ENCODE results near the gene GPC4. TPM values are rescaled to one million over a fixed set of nuclear protein-coding genes. Genes with fewer than 3 reads are reported as not detected.

The GPC4 gene
- total RNA-seq, result under 0.01 TPM

- Histone ChIP-seq H3K4me1 (ENCODE audit: insufficient read depth, low read length) (no peaks in the 10 kb centered on the region), H3K9me3 (ENCODE audit: low read depth, low read length) (no peaks in the 10 kb centered on the region), H3K27me3 (ENCODE audit: insufficient read depth, low read length) (peaks cover 32% of the 10 kb centered on the region), H3K4me3 (ENCODE audit: low read length) (no peak within 1 kb of the TSS)
Observed at GRCh38 chrX:133415276-133416105, at the start of gene GPC4. TSS of gene GPC4 (minus strand) at chrX:133415489. CDS start at chrX:133414965, 524 bp downstream.

- no peak overlapping the region for H3K4me3 ChIP-seq (ENCODE audit: low read length)
- H3K9me3 ChIP-seq (ENCODE audit: low read depth, low read length), result no peaks in the 10 kb centered on the region
- no peaks in the 10 kb centered on the region for H3K4me1 ChIP-seq (ENCODE audit: insufficient read depth, low read length)
- H3K27me3 ChIP-seq (ENCODE audit: insufficient read depth, low read length), result no peaks in the 10 kb centered on the region
Observed at GRCh38 chrX:133461231-133461630, 45.9 kb upstream of the GPC4 start.

GRCh38 chrX:133454924-133455323 lies 39.6 kb upstream of the GPC4 start:
- no peak overlapping the region for H3K4me3 ChIP-seq (ENCODE audit: low read length)
- H3K27me3 ChIP-seq (ENCODE audit: insufficient read depth, low read length), result no peaks in the 10 kb centered on the region
- no peaks in the 10 kb centered on the region for H3K4me1 ChIP-seq (ENCODE audit: insufficient read depth, low read length)
- H3K9me3 ChIP-seq (ENCODE audit: low read depth, low read length), result no peaks in the 10 kb centered on the region

- no peaks in the 10 kb centered on the region for H3K27me3 ChIP-seq (ENCODE audit: insufficient read depth, low read length)
- H3K9me3 ChIP-seq (ENCODE audit: low read depth, low read length), result no peaks in the 10 kb centered on the region
- H3K4me1 ChIP-seq (ENCODE audit: insufficient read depth, low read length), result no peaks in the 10 kb centered on the region
- no peak overlapping the region for H3K4me3 ChIP-seq (ENCODE audit: low read length)
Observed at GRCh38 chrX:133454491-133454914, 39.2 kb upstream of the GPC4 start.

- Histone ChIP-seq H3K9me3 (ENCODE audit: low read depth, low read length) (no peaks in the 10 kb centered on the region), H3K4me1 (ENCODE audit: insufficient read depth, low read length) (no peaks in the 10 kb centered on the region), H3K4me3 (ENCODE audit: low read length) (no peak overlapping the region), H3K27me3 (ENCODE audit: insufficient read depth, low read length) (no peaks in the 10 kb centered on the region)
Observed at GRCh38 chrX:133448512-133449076, 33.3 kb upstream of the GPC4 start.

GRCh38 chrX:133444952-133445831 lies 29.9 kb upstream of the GPC4 start:
- H3K27me3 ChIP-seq (ENCODE audit: insufficient read depth, low read length), result no peaks in the 10 kb centered on the region
- H3K4me1 ChIP-seq (ENCODE audit: insufficient read depth, low read length), result no peaks in the 10 kb centered on the region
- no peaks in the 10 kb centered on the region for H3K9me3 ChIP-seq (ENCODE audit: low read depth, low read length)
- no peak overlapping the region for H3K4me3 ChIP-seq (ENCODE audit: low read length)

- Histone ChIP-seq H3K27me3 (ENCODE audit: insufficient read depth, low read length) (no peaks in the 10 kb centered on the region), H3K9me3 (ENCODE audit: low read depth, low read length) (no peaks in the 10 kb centered on the region), H3K4me3 (ENCODE audit: low read length) (no peak overlapping the region), H3K4me1 (ENCODE audit: insufficient read depth, low read length) (no peaks in the 10 kb centered on the region)
Observed at GRCh38 chrX:133444196-133444595, 28.9 kb upstream of the GPC4 start.

GRCh38 chrX:133440797-133441163 lies 25.5 kb upstream of the GPC4 start:
- Histone ChIP-seq H3K27me3 (ENCODE audit: insufficient read depth, low read length) (no peaks in the 10 kb centered on the region), H3K4me3 (ENCODE audit: low read length) (no peak overlapping the region), H3K9me3 (ENCODE audit: low read depth, low read length) (no peaks in the 10 kb centered on the region), H3K4me1 (ENCODE audit: insufficient read depth, low read length) (no peaks in the 10 kb centered on the region)

GRCh38 chrX:133440081-133440796 lies 24.9 kb upstream of the GPC4 start:
- H3K4me3 ChIP-seq (ENCODE audit: low read length), result no peak overlapping the region
- no peaks in the 10 kb centered on the region for H3K4me1 ChIP-seq (ENCODE audit: insufficient read depth, low read length)
- H3K27me3 ChIP-seq (ENCODE audit: insufficient read depth, low read length), result no peaks in the 10 kb centered on the region
- no peaks in the 10 kb centered on the region for H3K9me3 ChIP-seq (ENCODE audit: low read depth, low read length)

GRCh38 chrX:133437766-133438165 lies 22.5 kb upstream of the GPC4 start:
- no peaks in the 10 kb centered on the region for H3K27me3 ChIP-seq (ENCODE audit: insufficient read depth, low read length)
- no peaks in the 10 kb centered on the region for H3K9me3 ChIP-seq (ENCODE audit: low read depth, low read length)
- no peaks in the 10 kb centered on the region for H3K4me1 ChIP-seq (ENCODE audit: insufficient read depth, low read length)
- H3K4me3 ChIP-seq (ENCODE audit: low read length), result no peak overlapping the region

- Histone ChIP-seq H3K4me1 (ENCODE audit: insufficient read depth, low read length) (no peaks in the 10 kb centered on the region), H3K27me3 (ENCODE audit: insufficient read depth, low read length) (no peaks in the 10 kb centered on the region), H3K4me3 (ENCODE audit: low read length) (no peak overlapping the region), H3K9me3 (ENCODE audit: low read depth, low read length) (no peaks in the 10 kb centered on the region)
Observed at GRCh38 chrX:133437356-133437755, 22.1 kb upstream of the GPC4 start.

- no peak overlapping the region for H3K4me3 ChIP-seq (ENCODE audit: low read length)
- H3K9me3 ChIP-seq (ENCODE audit: low read depth, low read length), result no peaks in the 10 kb centered on the region
- H3K27me3 ChIP-seq (ENCODE audit: insufficient read depth, low read length), result no peaks in the 10 kb centered on the region
- no peaks in the 10 kb centered on the region for H3K4me1 ChIP-seq (ENCODE audit: insufficient read depth, low read length)
Observed at GRCh38 chrX:133435544-133436124, 20.3 kb upstream of the GPC4 start.

- H3K4me3 ChIP-seq (ENCODE audit: low read length), result no peak overlapping the region
- H3K27me3 ChIP-seq (ENCODE audit: insufficient read depth, low read length), result no peaks in the 10 kb centered on the region
- H3K4me1 ChIP-seq (ENCODE audit: insufficient read depth, low read length), result no peaks in the 10 kb centered on the region
- no peaks in the 10 kb centered on the region for H3K9me3 ChIP-seq (ENCODE audit: low read depth, low read length)
Observed at GRCh38 chrX:133434197-133434820, 19.0 kb upstream of the GPC4 start.

GRCh38 chrX:133419911-133420310 lies 4.6 kb upstream of the GPC4 start:
- H3K27me3 ChIP-seq (ENCODE audit: insufficient read depth, low read length), result peaks cover 25% of the 10 kb centered on the region
- H3K4me3 ChIP-seq (ENCODE audit: low read length), result no peak overlapping the region
- no peaks in the 10 kb centered on the region for H3K9me3 ChIP-seq (ENCODE audit: low read depth, low read length)
- H3K4me1 ChIP-seq (ENCODE audit: insufficient read depth, low read length), result no peaks in the 10 kb centered on the region

Data from mononuclear cell (primary cell).